Neural progenitor cell (in vitro differentiated cells): ENCODE results near the gene CACNA1C.

Experiments
- EZH2phosphoT487 ChIP-seq: fragments of 200-600 bp; sonication (generic); IDR thresholded peaks from 2 replicates; pipeline ENCODE4 v1.6.1; 2017; ENCODE audit warnings: antibody characterized with exemption
- TF ChIP-seq, protein P1 (sequence below): fragments of 200-600 bp; sonication (generic); IDR thresholded peaks from 2 replicates; pipeline ENCODE4 v1.5.1; 2017; ENCODE audit warnings: antibody characterized with exemption, mild to moderate bottlenecking

DNA sequence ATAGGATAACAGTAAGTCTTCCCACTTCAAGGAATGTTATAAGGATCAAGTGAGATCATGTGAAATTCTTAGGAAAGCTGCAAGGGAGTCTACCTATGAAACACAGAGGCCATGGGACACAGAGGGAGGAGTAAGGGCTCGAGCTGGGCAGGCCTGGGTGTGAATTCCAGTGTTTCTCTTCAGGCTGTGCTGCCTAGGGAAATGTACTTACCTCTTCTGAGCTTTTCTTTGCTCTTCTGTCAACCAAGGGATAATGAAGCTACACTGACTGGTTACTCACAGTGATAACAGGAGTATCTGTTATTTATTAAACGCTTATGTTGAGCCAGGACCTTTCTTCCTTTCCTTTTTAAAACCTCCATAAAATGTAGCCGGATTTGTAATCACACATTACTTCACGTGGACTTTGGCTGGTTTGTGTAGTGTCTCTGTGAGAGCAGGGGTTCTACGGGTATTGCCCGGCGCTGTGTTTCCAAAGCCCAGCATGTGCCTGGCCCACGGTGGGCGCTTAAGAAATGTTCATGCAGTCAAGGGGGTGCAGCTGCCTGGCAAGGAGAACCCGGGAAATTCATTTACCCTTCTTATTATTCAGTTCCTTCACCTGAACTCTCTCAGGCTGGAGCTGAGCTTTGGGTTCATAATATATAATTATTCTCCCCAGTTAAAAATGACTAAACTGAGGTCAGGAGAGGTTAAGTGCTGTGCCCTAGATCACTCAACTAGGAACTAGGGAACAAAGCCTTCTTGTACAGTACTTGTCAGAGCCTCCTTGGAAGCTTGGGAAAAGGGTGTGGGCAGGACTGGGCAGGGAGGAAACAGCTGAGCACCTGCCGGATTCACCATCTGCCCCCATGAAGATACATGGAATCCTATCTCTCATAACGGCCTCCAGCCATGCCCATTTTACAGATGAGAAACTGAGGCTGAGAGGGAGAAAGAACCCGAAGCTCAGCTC is 214.2 kb downstream of the CACNA1C start:
- TF ChIP-seq, protein P1, sequence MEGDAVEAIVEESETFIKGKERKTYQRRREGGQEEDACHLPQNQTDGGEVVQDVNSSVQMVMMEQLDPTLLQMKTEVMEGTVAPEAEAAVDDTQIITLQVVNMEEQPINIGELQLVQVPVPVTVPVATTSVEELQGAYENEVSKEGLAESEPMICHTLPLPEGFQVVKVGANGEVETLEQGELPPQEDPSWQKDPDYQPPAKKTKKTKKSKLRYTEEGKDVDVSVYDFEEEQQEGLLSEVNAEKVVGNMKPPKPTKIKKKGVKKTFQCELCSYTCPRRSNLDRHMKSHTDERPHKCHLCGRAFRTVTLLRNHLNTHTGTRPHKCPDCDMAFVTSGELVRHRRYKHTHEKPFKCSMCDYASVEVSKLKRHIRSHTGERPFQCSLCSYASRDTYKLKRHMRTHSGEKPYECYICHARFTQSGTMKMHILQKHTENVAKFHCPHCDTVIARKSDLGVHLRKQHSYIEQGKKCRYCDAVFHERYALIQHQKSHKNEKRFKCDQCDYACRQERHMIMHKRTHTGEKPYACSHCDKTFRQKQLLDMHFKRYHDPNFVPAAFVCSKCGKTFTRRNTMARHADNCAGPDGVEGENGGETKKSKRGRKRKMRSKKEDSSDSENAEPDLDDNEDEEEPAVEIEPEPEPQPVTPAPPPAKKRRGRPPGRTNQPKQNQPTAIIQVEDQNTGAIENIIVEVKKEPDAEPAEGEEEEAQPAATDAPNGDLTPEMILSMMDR, result no peak
- no peak for TF ChIP-seq EZH2phosphoT487
